Trophoblast cell (in vitro differentiated cells and primary cell): Measurements from ENCODE around the gene UBAC2.

Source experiments
- DNase-seq, 2 donors: peaks; one replicate each; pipeline ENCODE4 v3.0.0-alpha.2; 2016
- H2AFZ ChIP-seq: 2 replicates; pipeline ENCODE4 v1.6.1; 2013; ENCODE audit warnings: low read length, moderate library complexity, mild to moderate bottlenecking; ENCODE audit not compliant: insufficient read depth, poor library complexity
- H2AK5ac ChIP-seq: 2 replicates; pipeline ENCODE4 v1.6.1; 2013; ENCODE audit warnings: mild to moderate bottlenecking, low read length
- H2BK120ac ChIP-seq: 2 replicates; pipeline ENCODE4 v1.6.1; 2013; ENCODE audit warnings: low read length, mild to moderate bottlenecking, moderate library complexity; ENCODE audit not compliant: insufficient read depth, poor library complexity
- H2BK12ac ChIP-seq: 2 replicates; pipeline ENCODE4 v1.6.1; 2013; ENCODE audit warnings: mild to moderate bottlenecking, low read length, moderate library complexity
- H2BK5ac ChIP-seq: 2 replicates; pipeline ENCODE4 v1.6.1; 2013; ENCODE audit warnings: low read length, low read depth, moderate library complexity, mild to moderate bottlenecking; ENCODE audit not compliant: poor library complexity
- H3K14ac ChIP-seq: 2 replicates; pipeline ENCODE4 v1.6.1; 2013; ENCODE audit warnings: mild to moderate bottlenecking, low read length
- H3K18ac ChIP-seq: 2 replicates; pipeline ENCODE4 v1.6.1; 2013; ENCODE audit warnings: mild to moderate bottlenecking, low read length
- H3K23ac ChIP-seq: 2 replicates; pipeline ENCODE4 v1.6.1; 2013; ENCODE audit warnings: low read length
- H3K27ac ChIP-seq: 2 replicates; pipeline ENCODE4 v1.5.1; 2013; ENCODE audit warnings: low read depth, mild to moderate bottlenecking, inconsistent platforms, low read length, moderate library complexity
- H3K27me3 ChIP-seq: 2 replicates; pipeline ENCODE4 v1.6.1; 2013; ENCODE audit warnings: inconsistent platforms, mild to moderate bottlenecking, low read length, moderate library complexity; ENCODE audit not compliant: insufficient read depth
- H3K36me3 ChIP-seq, 2 experiments: 1 replicate in 1 of 2; 2 replicates in 1 of 2; pipeline ENCODE4 v1.6.1; 2013; ENCODE audit warnings: low read length in 2 of 2, mild to moderate bottlenecking in 2 of 2, moderate library complexity in 1 of 2; ENCODE audit not compliant: insufficient read depth in 2 of 2, control insufficient read depth in 1 of 2
- H3K4ac ChIP-seq: 2 replicates; pipeline ENCODE4 v1.6.1; 2013; ENCODE audit warnings: low read depth, mild to moderate bottlenecking, low read length, moderate library complexity
- H3K4me1 ChIP-seq, 2 experiments: 1 replicate in 1 of 2; 2 replicates in 1 of 2; pipeline ENCODE4 v1.6.1; 2013; ENCODE audit warnings: low read length in 2 of 2, mild to moderate bottlenecking in 2 of 2, moderate library complexity in 1 of 2; ENCODE audit not compliant: insufficient read depth in 2 of 2, control insufficient read depth in 1 of 2
- H3K4me2 ChIP-seq: 2 replicates; pipeline ENCODE4 v1.6.1; 2013; ENCODE audit warnings: inconsistent platforms, mild to moderate bottlenecking, low read length, moderate library complexity
- H3K4me3 ChIP-seq: 2 replicates; pipeline ENCODE4 v1.5.1; 2013; ENCODE audit warnings: mild to moderate bottlenecking, low read depth, low read length, inconsistent platforms
- H3K79me1 ChIP-seq: one replicate; pipeline ENCODE4 v1.6.1; 2013; ENCODE audit warnings: low read length
- H3K79me2 ChIP-seq: 2 replicates; pipeline ENCODE4 v1.6.1; 2013; ENCODE audit warnings: low read length, mild to moderate bottlenecking; ENCODE audit not compliant: control insufficient read depth, insufficient read depth, poor library complexity
- H3K9ac ChIP-seq: 2 replicates; pipeline ENCODE4 v1.6.1; 2013; ENCODE audit warnings: mild to moderate bottlenecking, low read length
- H3K9me3 ChIP-seq: 2 replicates; pipeline ENCODE4 v1.6.1; 2013; ENCODE audit warnings: low read depth, mild to moderate bottlenecking, control low read depth, inconsistent platforms, low read length; ENCODE audit not compliant: insufficient read depth
- H4K12ac ChIP-seq: 2 replicates; pipeline ENCODE4 v1.6.1; 2013; ENCODE audit warnings: low read depth, mild to moderate bottlenecking, low read length, moderate library complexity
- H4K8ac ChIP-seq: 2 replicates; pipeline ENCODE4 v1.6.1; 2013; ENCODE audit warnings: low read depth, mild to moderate bottlenecking, low read length, moderate library complexity
- H4K91ac ChIP-seq: one replicate; pipeline ENCODE4 v1.6.1; 2013; ENCODE audit warnings: low read depth, mild to moderate bottlenecking, low read length, moderate library complexity
- WGBS: extraction: QIAGEN DNeasy Blood & Tissue Kit; methylation state at CpG from one replicate; pipeline ENCODE4 v1.1.7; 2013; ENCODE audit warnings: missing lambda C conversion rate; ENCODE audit not compliant: insufficient read length, insufficient coverage; ENCODE audit errors: extremely low coverage; 5-methylcytosine and 5-hydroxymethylcytosine counted together

Gene UBAC2

DNA sequence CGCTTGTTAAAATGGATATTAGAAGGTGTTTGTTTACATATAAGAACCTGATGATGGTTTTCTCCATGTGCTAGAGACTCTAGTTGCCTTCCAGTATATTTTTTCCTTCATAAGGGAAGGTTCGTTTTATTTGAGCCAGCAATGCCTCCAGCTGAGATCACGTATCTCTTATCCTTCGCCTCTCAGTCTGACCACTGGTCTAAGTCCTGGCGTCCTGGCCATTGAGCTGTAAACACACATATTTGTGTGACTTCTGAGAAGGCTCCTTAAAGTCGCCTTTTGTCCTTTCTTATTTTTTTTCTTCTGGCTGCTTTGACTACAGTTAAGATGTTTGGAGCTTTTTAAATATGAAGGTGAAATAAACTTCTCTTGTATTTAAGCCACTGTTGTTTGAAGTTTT, 130.3 kb downstream of the UBAC2 start:
- Histone ChIP-seq H2BK5ac (no peak overlapping the region), H3K4me1 (no peaks in the 10 kb centered on the region), H3K27me3 (no peaks in the 10 kb centered on the region), H3K27ac (no peak overlapping the region), H3K36me3 (no peaks in the 10 kb centered on the region), H3K9ac (no peak overlapping the region), H3K79me2 (no peaks in the 10 kb centered on the region), H2BK12ac (no peak overlapping the region), H2AK5ac (no peak overlapping the region), H3K14ac (no peak overlapping the region), H3K4me2 (no peak overlapping the region), H3K79me1 (no peaks in the 10 kb centered on the region), H4K91ac (no peak overlapping the region), H3K18ac (no peak overlapping the region), H3K9me3 (no peaks in the 10 kb centered on the region), H2BK120ac (no peak overlapping the region), H3K4ac (no peak overlapping the region), H3K4me3 (no peak overlapping the region), H4K12ac (no peak overlapping the region), H3K23ac (no peak overlapping the region), H2AFZ (no peak overlapping the region), H4K8ac (no peak overlapping the region)
- WGBS: no CpG with 5 or more reads among the region's 6 CpGs
- DNase-seq: no peak

DNA sequence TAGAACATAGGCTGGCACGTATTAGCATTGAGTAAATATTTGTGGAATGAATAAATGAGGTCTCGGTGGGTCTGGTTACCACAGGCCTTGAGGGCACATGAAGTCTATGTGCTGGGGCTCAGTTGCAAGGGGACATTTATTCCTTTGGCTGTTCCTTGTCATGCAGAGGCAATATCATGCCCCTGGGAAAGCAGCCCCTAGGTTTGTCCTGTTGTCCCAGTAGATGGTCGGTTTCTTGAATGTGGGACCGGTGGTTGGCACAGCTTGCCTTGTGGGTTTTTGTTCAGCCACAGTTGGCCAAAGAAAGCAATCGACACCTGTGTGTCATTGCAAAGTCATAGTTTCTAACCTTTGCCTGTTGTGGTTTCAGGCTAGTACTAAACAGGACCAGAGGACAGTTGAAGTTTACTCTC, 131.2 kb downstream of the UBAC2 start:
- Histone ChIP-seq H3K27ac (no peak overlapping the region), H3K4ac (no peak overlapping the region), H3K9me3 (no peaks in the 10 kb centered on the region), H2BK5ac (no peak overlapping the region), H3K36me3 (no peaks in the 10 kb centered on the region), H2BK120ac (no peak overlapping the region), H3K9ac (no peak overlapping the region), H3K14ac (no peak overlapping the region), H3K23ac (no peak overlapping the region), H3K27me3 (no peaks in the 10 kb centered on the region), H3K4me1 (no peaks in the 10 kb centered on the region), H2AK5ac (no peak overlapping the region), H4K91ac (no peak overlapping the region), H3K79me2 (no peaks in the 10 kb centered on the region), H3K4me2 (no peak overlapping the region), H4K8ac (no peak overlapping the region), H4K12ac (no peak overlapping the region), H3K18ac (no peak overlapping the region), H3K79me1 (no peaks in the 10 kb centered on the region), H3K4me3 (no peak overlapping the region), H2AFZ (no peak overlapping the region), H2BK12ac (no peak overlapping the region)
- no CpG with 5 or more reads among the region's 5 CpGs for WGBS
- no peak for DNase-seq

- no peak overlapping the region for H3K4me2 ChIP-seq
- H3K79me2 ChIP-seq: no peaks in the 10 kb centered on the region
- no peak overlapping the region for H2BK5ac ChIP-seq
- no peak overlapping the region for H4K12ac ChIP-seq
- H3K18ac ChIP-seq: no peak overlapping the region
- no peak for DNase-seq
- H3K79me1 ChIP-seq: no peaks in the 10 kb centered on the region
- no peak overlapping the region for H3K27ac ChIP-seq
- WGBS: no CpG with 5 or more reads among the region's 9 CpGs
- H3K23ac ChIP-seq: no peak overlapping the region
- no peak overlapping the region for H2BK120ac ChIP-seq
- H3K9ac ChIP-seq: no peak overlapping the region
- no peak overlapping the region for H3K4ac ChIP-seq
- H3K9me3 ChIP-seq: no peaks in the 10 kb centered on the region
- no peak overlapping the region for H2AK5ac ChIP-seq
- H3K4me3 ChIP-seq: no peak overlapping the region
- no peaks in the 10 kb centered on the region for H3K27me3 ChIP-seq
- H3K4me1 ChIP-seq: no peaks in the 10 kb centered on the region
- H4K91ac ChIP-seq: no peak overlapping the region
- no peaks in the 10 kb centered on the region for H3K36me3 ChIP-seq
- H3K14ac ChIP-seq: no peak overlapping the region
- H4K8ac ChIP-seq: no peak overlapping the region
- H2AFZ ChIP-seq: no peak overlapping the region
- H2BK12ac ChIP-seq: no peak overlapping the region
Observed at GRCh38 chr13:99332456-99332855, 131.8 kb downstream of the UBAC2 start.

GRCh38 chr13:99334221-99334620, 133.6 kb downstream of the UBAC2 start:
- H3K9ac ChIP-seq: no peak overlapping the region
- H2BK5ac ChIP-seq: no peak overlapping the region
- H3K14ac ChIP-seq: no peak overlapping the region
- no peak overlapping the region for H4K8ac ChIP-seq
- H2BK120ac ChIP-seq: no peak overlapping the region
- H4K91ac ChIP-seq: no peak overlapping the region
- H3K4ac ChIP-seq: no peak overlapping the region
- H2AFZ ChIP-seq: no peak overlapping the region
- WGBS: no CpG with 5 or more reads among the region's 3 CpGs
- no peak overlapping the region for H2BK12ac ChIP-seq
- no peak overlapping the region for H3K23ac ChIP-seq
- no peaks in the 10 kb centered on the region for H3K27me3 ChIP-seq
- no peaks in the 10 kb centered on the region for H3K9me3 ChIP-seq
- no peak overlapping the region for H4K12ac ChIP-seq
- no peak for DNase-seq
- H3K18ac ChIP-seq: no peak overlapping the region
- H3K4me2 ChIP-seq: no peak overlapping the region
- H3K79me1 ChIP-seq: no peaks in the 10 kb centered on the region
- H2AK5ac ChIP-seq: no peak overlapping the region
- no peaks in the 10 kb centered on the region for H3K4me1 ChIP-seq
- no peak overlapping the region for H3K27ac ChIP-seq
- no peak overlapping the region for H3K4me3 ChIP-seq
- H3K36me3 ChIP-seq: no peaks in the 10 kb centered on the region
- no peaks in the 10 kb centered on the region for H3K79me2 ChIP-seq
